ENCODE data around the gene NOC4L.

The NOC4L gene

GRCh38 chr12:132171293-132171967 is 27.2 kb downstream of the NOC4L start:
- no peak for DNase-seq

GRCh38 chr12:132171968-132172521 is 27.8 kb downstream of the NOC4L start:
- DNase-seq: no peak

GRCh38 chr12:132172619-132173018 is 28.4 kb downstream of the NOC4L start:
- no peak for DNase-seq

- no peak for DNase-seq
These were observed 29.1 kb downstream of the NOC4L start for GRCh38 chr12:132173135-132174014.

- DNase-seq: no peak
These were observed 30.0 kb downstream of the NOC4L start for GRCh38 chr12:132174015-132174838.

- DNase-seq: no peak
These were observed 30.7 kb downstream of the NOC4L start for GRCh38 chr12:132174839-132175490.

- DNase-seq: no peak
These were observed 31.5 kb downstream of the NOC4L start for GRCh38 chr12:132175496-132176384.

- DNase-seq: no peak
These were observed 32.2 kb downstream of the NOC4L start for GRCh38 chr12:132176385-132176919.

GRCh38 chr12:132176920-132177551 is 32.8 kb downstream of the NOC4L start:
- no peak for DNase-seq

- no peak for DNase-seq
These were observed 34.1 kb downstream of the NOC4L start for GRCh38 chr12:132178316-132178715.

- DNase-seq: peak; percentile 52
These were observed 34.6 kb downstream of the NOC4L start for GRCh38 chr12:132178801-132179401.

GRCh38 chr12:132179431-132180362 is 35.4 kb downstream of the NOC4L start:
- DNase-seq: no peak

- no peak for DNase-seq
These were observed 36.6 kb downstream of the NOC4L start for GRCh38 chr12:132180648-132181546.

GRCh38 chr12:132181570-132182200 is 37.4 kb downstream of the NOC4L start:
- no peak for DNase-seq

- no peak for DNase-seq
These were observed 38.0 kb downstream of the NOC4L start for GRCh38 chr12:132182206-132182710.

GRCh38 chr12:132182711-132183365 is 38.6 kb downstream of the NOC4L start:
- no peak for DNase-seq

- no peak for DNase-seq
These were observed 41.4 kb downstream of the NOC4L start for GRCh38 chr12:132185705-132186104.

Measured in NCI-H2029 treated with DMSO at 0.1 percent for 48 hours (cell line).